HG03103 (cell line): Measurements from ENCODE around the gene TRIOBP.
"Not testable (repeated sequence)": the region's sequence is repeated elsewhere in the genome, so short reads cannot be mapped to it uniquely, and the experiment has no call there.

Experiments used
- ATAC-seq: cut with Tn5 transposase; IDR thresholded peaks from one replicate; pipeline ENCODE4 v1.9.1; 2021; ENCODE audit warnings: low read depth; ENCODE audit not compliant: unreplicated experiment

Gene TRIOBP

GRCh38 chr22:37771702-37772427 is 75.0 kb downstream of the TRIOBP start:
- no peak for ATAC-seq

GRCh38 chr22:37774728-37775127 is 77.9 kb downstream of the TRIOBP start:
- no peak for ATAC-seq

GRCh38 chr22:37775785-37776638 is 79.2 kb downstream of the TRIOBP start:
- no peak for ATAC-seq

GRCh38 chr22:37776639-37777005 is 79.8 kb downstream of the TRIOBP start:
- ATAC-seq, result no peak

GRCh38 chr22:37777122-37777687 is 80.4 kb downstream of the TRIOBP start:
- ATAC-seq, result no peak

- no peak for ATAC-seq
These were observed 81.6 kb downstream of the TRIOBP start for GRCh38 chr22:37778370-37779009.

GRCh38 chr22:37781434-37782059 is 84.7 kb downstream of the TRIOBP start:
- no peak for ATAC-seq

GRCh38 chr22:37782340-37783168 is 85.7 kb downstream of the TRIOBP start:
- no peak for ATAC-seq

- ATAC-seq, result no peak
These were observed 88.1 kb downstream of the TRIOBP start for GRCh38 chr22:37784829-37785495.

- ATAC-seq, result no peak
These were observed 93.4 kb downstream of the TRIOBP start for GRCh38 chr22:37790234-37790633.

- no peak for ATAC-seq
These were observed 95.6 kb downstream of the TRIOBP start for GRCh38 chr22:37792494-37792893.

GRCh38 chr22:37794376-37794775 is 97.5 kb downstream of the TRIOBP start:
- ATAC-seq, result no peak

GRCh38 chr22:37796079-37796478 is 99.2 kb downstream of the TRIOBP start:
- ATAC-seq, result no peak

- ATAC-seq, result not testable (repeated sequence)
These were observed 100.4 kb downstream of the TRIOBP start for GRCh38 chr22:37797259-37797658.

- ATAC-seq, result no peak
These were observed 101.1 kb downstream of the TRIOBP start for GRCh38 chr22:37797874-37798500.

GRCh38 chr22:37799979-37800378 is 103.1 kb downstream of the TRIOBP start:
- not testable (repeated sequence) for ATAC-seq

- ATAC-seq, result no peak
These were observed 105.1 kb downstream of the TRIOBP start for GRCh38 chr22:37801946-37802309.

- no peak for ATAC-seq
These were observed 105.7 kb downstream of the TRIOBP start for GRCh38 chr22:37802310-37803194.
